ENCODE data around the gene MRPL24.

GRCh38 chr1:156742017-156742416, 1.1 kb upstream of the MRPL24 start:
- TF ChIP-seq CTCF (conservative IDR thresholded peaks at IDR 0.05; ENCODE audit: low read depth, low read length) (no peak), POLR2A (IDR thresholded peaks at IDR 0.05; ENCODE audit: low read depth, low read length) (no peak)
- TF ChIP-seq, protein P1, sequence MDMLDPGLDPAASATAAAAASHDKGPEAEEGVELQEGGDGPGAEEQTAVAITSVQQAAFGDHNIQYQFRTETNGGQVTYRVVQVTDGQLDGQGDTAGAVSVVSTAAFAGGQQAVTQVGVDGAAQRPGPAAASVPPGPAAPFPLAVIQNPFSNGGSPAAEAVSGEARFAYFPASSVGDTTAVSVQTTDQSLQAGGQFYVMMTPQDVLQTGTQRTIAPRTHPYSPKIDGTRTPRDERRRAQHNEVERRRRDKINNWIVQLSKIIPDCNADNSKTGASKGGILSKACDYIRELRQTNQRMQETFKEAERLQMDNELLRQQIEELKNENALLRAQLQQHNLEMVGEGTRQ (IDR thresholded peaks at IDR 0.05; ENCODE audit: low read depth, low read length): no peak

All from IMR-90 (cell line).